ENCODE results near the gene OR14J1. TPM values are rescaled to one million over a fixed set of nuclear protein-coding genes. Genes with fewer than 3 reads are reported as not detected.

Gene OR14J1
- total RNA-seq, 4 donors from 2014 or later, result not detected

DNA sequence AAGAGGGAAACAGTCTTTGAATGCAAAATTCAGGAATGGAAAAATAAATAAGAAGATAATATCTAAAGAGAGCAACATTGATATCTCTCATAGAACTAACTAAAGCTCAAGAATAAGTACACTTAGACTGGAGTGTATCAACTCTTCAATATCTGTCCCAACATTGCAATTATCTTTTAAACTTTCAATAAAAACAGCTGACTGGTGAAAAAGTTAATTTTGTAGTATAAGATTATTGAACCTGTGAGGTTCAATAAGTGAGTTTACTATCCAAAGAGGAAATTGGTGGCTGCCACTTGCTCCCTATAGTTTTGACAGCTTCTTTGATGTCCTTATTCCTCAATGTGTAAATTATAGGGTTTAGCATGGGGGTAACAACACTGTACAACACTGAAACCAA lies 53.5 kb downstream of the OR14J1 start:
- Histone ChIP-seq H3K4me3 (no peak overlapping the region), H3K36me3 (no peaks in the 10 kb centered on the region), H3K4me1 (no peaks in the 10 kb centered on the region), H3K27me3 (no peaks in the 10 kb centered on the region), H3K9me3 (no peaks in the 10 kb centered on the region), H3K27ac (no peak overlapping the region)
- in situ Hi-C loops (cut with MboI; ENCODE audit: low pct_ligation_motif_present in 1 of 4, low pct_unique_long_range_greater_than_20kb in 1 of 4, low sequenced_read_pairs in 3 of 4) (no loop called here), intact Hi-C loops (cut with DNase I; ENCODE audit: low total_unique reads) (no loop called here)
- TF ChIP-seq, protein P1, sequence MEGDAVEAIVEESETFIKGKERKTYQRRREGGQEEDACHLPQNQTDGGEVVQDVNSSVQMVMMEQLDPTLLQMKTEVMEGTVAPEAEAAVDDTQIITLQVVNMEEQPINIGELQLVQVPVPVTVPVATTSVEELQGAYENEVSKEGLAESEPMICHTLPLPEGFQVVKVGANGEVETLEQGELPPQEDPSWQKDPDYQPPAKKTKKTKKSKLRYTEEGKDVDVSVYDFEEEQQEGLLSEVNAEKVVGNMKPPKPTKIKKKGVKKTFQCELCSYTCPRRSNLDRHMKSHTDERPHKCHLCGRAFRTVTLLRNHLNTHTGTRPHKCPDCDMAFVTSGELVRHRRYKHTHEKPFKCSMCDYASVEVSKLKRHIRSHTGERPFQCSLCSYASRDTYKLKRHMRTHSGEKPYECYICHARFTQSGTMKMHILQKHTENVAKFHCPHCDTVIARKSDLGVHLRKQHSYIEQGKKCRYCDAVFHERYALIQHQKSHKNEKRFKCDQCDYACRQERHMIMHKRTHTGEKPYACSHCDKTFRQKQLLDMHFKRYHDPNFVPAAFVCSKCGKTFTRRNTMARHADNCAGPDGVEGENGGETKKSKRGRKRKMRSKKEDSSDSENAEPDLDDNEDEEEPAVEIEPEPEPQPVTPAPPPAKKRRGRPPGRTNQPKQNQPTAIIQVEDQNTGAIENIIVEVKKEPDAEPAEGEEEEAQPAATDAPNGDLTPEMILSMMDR (IDR thresholded peaks at IDR 0.05), result no peak
- no peak for TF ChIP-seq POLR2A (IDR thresholded peaks at IDR 0.05)
- no peak for TF ChIP-seq POLR2AphosphoS5 (IDR thresholded peaks at IDR 0.05)
- no peak for TF ChIP-seq EP300 (IDR thresholded peaks at IDR 0.05; ENCODE audit: low read depth)
- DNase-seq, result no peak

DNA sequence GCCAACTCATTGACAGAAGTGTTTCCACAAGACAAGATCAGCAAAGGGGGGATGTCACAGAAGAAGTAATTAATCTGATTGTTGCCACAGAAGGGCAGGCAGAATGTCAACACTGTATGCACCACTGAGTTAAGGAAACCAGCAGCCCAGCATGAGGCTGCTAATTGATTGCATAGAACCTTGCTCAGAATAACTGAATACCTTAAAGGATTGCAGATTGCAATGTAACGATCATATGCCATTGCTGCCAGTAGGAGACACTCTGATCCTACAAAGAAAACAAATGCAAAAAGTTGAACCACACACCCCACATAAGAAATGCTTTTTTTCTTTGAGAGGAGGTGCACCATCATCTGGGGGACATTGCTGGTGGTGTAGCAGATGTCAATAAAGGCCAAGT lies 54.1 kb downstream of the OR14J1 start:
- TF ChIP-seq, protein P1 (IDR thresholded peaks at IDR 0.05), result no peak
- no peak for TF ChIP-seq POLR2AphosphoS5 (IDR thresholded peaks at IDR 0.05)
- no peak for TF ChIP-seq EP300 (IDR thresholded peaks at IDR 0.05; ENCODE audit: low read depth)
- no peak for TF ChIP-seq POLR2A (IDR thresholded peaks at IDR 0.05)
- Histone ChIP-seq H3K27me3 (no peaks in the 10 kb centered on the region), H3K9me3 (no peaks in the 10 kb centered on the region), H3K27ac (no peak overlapping the region), H3K4me3 (no peak overlapping the region), H3K36me3 (no peaks in the 10 kb centered on the region), H3K4me1 (no peaks in the 10 kb centered on the region)
- in situ Hi-C loops (cut with MboI; ENCODE audit: low pct_ligation_motif_present in 1 of 4, low pct_unique_long_range_greater_than_20kb in 1 of 4, low sequenced_read_pairs in 3 of 4), result no loop called here
- intact Hi-C loops (cut with DNase I; ENCODE audit: low total_unique reads), result no loop called here
- DNase-seq, result no peak
- WGBS, 2 donors (ENCODE audit: low coverage in 1 of 2), result 64% methylated on average over 1 of the region's 1 CpG; no CpG with 5 or more reads in 1 of the 2 donors

Other genes with a start within 250 kb of the OR14J1 start
- gene OR2B3, start 214.4 kb upstream of the OR14J1 start, total RNA-seq, result not detected
- gene OR2J1, start 202.2 kb upstream of the OR14J1 start, total RNA-seq, result not detected
- not detected for gene OR2J3, start 193.6 kb upstream of the OR14J1 start, total RNA-seq
- not detected for gene OR2J2, start 130.8 kb upstream of the OR14J1 start, total RNA-seq
- not detected for gene OR5V1, start 67.2 kb downstream of the OR14J1 start, total RNA-seq
- gene OR12D3, start 73.6 kb downstream of the OR14J1 start, total RNA-seq, result not detected
- not detected for gene OR12D2, start 93.9 kb downstream of the OR14J1 start, total RNA-seq
- gene OR12D1, start 113.2 kb downstream of the OR14J1 start, total RNA-seq, result not detected
- gene OR10C1, start 137.6 kb downstream of the OR14J1 start, total RNA-seq, result not detected
- not detected for gene OR11A1, start 155.4 kb downstream of the OR14J1 start, total RNA-seq
- not detected for gene OR2H1, start 155.5 kb downstream of the OR14J1 start, total RNA-seq
- gene MAS1L, start 186.3 kb downstream of the OR14J1 start, total RNA-seq, result not detected

Measured in transverse colon (tissue), 4 donors.